Activated T-cell treated with anti-CD3 and anti-CD28 coated beads, Interleukin-2, amount 50 U/mL, for 24 hours (primary cell): ENCODE measurements around the gene C1orf159.
"Not testable (repeated sequence)": the region's sequence is repeated elsewhere in the genome, so short reads cannot be mapped to it uniquely, and the experiment has no call there.

Source experiments
- DNase-seq: peaks from one replicate; pipeline ENCODE4 v3.0.0-alpha.2; 2020
- H3K27ac Mint-ChIP-seq: 2 replicates; pipeline ENCODE4 v1.8.0; 2020; ENCODE audit warnings: mild to moderate bottlenecking, mixed read lengths
- H3K27me3 Mint-ChIP-seq: 2 replicates; pipeline ENCODE4 v1.8.0; 2020; ENCODE audit warnings: mixed read lengths
- H3K36me3 Mint-ChIP-seq: 2 replicates; pipeline ENCODE4 v1.8.0; 2020; ENCODE audit warnings: low read depth, mixed read lengths
- H3K4me1 Mint-ChIP-seq: 2 replicates; pipeline ENCODE4 v1.8.0; 2020; ENCODE audit warnings: low read depth, mixed read lengths
- H3K4me3 Mint-ChIP-seq: 2 replicates; pipeline ENCODE4 v1.8.0; 2020; ENCODE audit warnings: mild to moderate bottlenecking, moderate library complexity, mixed read lengths
- H3K9me3 Mint-ChIP-seq: 2 replicates; pipeline ENCODE4 v1.8.0; 2020; ENCODE audit warnings: mixed read lengths

The C1orf159 gene

DNA sequence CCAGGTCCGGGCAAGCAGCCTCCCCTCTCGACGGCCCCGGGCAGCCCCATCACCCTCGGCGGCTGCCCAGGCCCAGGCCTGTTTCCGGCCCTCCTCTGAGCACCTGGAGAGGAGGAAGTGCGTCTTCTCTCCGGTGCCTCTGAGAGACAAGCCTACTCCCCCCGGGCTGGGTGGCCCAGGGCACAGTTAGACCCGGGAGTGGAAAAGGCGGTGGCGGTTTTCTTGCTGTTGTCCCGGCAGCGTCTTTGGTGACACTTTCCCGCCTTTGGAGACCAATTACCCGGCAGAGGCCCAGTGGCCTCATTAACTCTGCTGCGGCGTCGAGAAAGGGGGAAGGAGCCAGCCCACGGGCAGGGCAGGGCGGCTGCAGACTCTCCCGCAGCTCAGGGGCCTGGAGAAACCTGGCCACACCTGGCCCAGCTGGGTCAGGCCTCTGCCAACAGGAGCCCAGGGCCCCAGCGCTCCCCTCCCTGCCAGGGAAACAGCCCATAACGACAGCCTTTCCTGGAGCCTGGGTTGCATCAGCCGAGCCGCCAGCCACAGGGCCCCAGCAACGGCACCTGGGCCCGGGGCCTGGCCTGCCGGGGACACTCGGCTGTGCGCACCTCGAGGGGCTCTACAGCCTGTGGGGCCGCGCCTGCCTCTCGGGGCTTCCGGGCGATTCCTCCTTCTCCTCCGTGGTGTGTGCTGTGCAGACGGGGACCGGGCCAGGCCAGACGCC, 28.4 kb upstream of the C1orf159 start:
- Mint-ChIP-seq H3K36me3 (no peaks in the 10 kb centered on the region), H3K27ac (peak overlapping the region; percentile 90), H3K4me3 (peak overlapping the region; percentile 33), H3K9me3 (no peaks in the 10 kb centered on the region), H3K27me3 (no peaks in the 10 kb centered on the region), H3K4me1 (peaks cover 21% of the 10 kb centered on the region)
- peak; percentile 79 for DNase-seq

DNA sequence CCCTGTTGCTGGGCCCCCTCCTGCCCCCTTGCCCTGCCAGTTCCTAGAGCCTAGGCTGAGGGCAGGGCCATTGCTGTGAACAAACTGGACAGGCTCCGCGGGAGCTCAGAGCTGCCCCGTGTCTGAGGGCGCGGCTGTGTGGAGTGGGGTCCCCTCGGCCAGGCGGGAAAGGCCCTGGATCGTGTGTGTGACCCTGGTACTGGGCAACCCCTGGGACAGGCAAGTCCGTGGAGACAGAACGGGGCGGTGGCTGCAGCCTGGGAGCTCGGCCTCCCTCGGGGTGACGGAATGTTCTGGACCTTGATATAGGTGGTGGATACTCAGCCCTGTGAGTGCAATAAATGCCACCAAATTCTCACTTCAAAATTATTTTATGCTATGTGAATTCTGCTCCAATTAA, 27.7 kb upstream of the C1orf159 start:
- DNase-seq, result no peak
- H3K9me3 Mint-ChIP-seq, result no peaks in the 10 kb centered on the region
- H3K27ac Mint-ChIP-seq, result peak overlapping the region; percentile 90
- peak overlapping the region; percentile 33 for H3K4me3 Mint-ChIP-seq
- H3K36me3 Mint-ChIP-seq, result no peaks in the 10 kb centered on the region
- H3K27me3 Mint-ChIP-seq, result no peaks in the 10 kb centered on the region
- H3K4me1 Mint-ChIP-seq, result peaks cover 21% of the 10 kb centered on the region

DNA sequence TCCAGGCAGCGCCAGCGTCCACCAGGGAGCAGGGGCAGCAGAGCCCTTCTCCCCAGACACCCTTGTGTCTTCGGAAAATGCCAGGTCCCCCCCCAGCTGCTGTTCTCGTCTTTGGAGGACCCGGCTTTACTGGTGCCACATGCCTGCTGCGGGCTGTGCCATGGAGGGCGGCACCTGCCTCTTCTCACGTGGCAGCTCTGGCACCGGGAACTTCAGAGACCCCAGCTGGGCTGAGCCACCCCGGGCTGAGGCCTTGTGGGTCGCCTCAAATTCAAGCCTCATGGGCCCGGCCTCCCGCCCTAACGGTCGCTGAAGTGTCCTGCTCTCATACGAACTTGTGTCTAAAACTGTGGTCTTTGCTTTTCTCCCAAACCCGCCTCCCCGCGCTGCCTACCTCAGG, 27.0 kb upstream of the C1orf159 start:
- H3K36me3 Mint-ChIP-seq, result no peaks in the 10 kb centered on the region
- no peaks in the 10 kb centered on the region for H3K27me3 Mint-ChIP-seq
- no peak overlapping the region for H3K4me3 Mint-ChIP-seq
- no peak for DNase-seq
- no peak overlapping the region for H3K27ac Mint-ChIP-seq
- H3K4me1 Mint-ChIP-seq, result peaks cover 22% of the 10 kb centered on the region
- H3K9me3 Mint-ChIP-seq, result no peaks in the 10 kb centered on the region

DNA sequence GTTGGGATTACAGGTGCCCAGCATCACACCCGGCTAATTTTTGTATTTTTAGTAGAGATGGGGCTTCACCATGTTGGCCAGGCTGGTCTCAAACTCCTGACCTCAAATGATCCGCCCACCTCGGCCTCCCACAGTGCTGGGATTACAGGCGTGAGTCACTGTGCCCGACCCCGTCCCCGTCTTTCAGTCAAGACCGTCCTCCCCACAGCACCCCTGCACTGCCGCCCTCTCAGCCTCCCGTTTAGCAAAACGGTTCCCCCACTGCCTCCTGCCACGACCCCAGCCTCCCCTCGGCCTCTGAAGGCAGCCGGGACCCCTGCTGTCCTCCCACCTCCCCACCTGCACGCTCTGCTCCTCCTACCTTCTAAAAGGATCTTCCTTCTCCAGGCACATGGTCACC, 26.5 kb upstream of the C1orf159 start:
- H3K27me3 Mint-ChIP-seq, H3K36me3 Mint-ChIP-seq, DNase-seq, H3K4me3 Mint-ChIP-seq, H3K9me3 Mint-ChIP-seq: not testable (repeated sequence)
- Mint-ChIP-seq H3K27ac (peak overlapping the region; percentile 57), H3K4me1 (peaks cover 26% of the 10 kb centered on the region)

DNA sequence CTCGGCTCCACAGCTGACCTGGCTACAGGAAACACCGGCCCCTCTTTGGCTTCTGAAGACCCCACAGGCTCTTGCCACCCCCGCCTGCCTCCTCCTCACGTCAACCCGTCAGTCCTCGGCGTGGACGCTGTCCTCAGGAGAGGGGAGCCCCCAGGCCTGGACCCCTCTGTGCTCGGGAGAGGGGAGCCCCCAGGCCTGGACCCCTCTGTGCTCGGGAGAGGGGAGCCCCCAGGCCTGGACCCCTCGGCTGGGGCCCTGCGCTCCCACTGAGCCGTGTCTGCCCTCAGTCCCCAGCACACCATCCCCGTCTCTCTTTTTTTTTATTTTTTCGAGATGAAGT, 26.0 kb upstream of the C1orf159 start:
- Mint-ChIP-seq H3K27me3 (no peaks in the 10 kb centered on the region), H3K4me3 (no peak overlapping the region), H3K4me1 (peaks cover 27% of the 10 kb centered on the region), H3K36me3 (no peaks in the 10 kb centered on the region), H3K27ac (no peak overlapping the region), H3K9me3 (no peaks in the 10 kb centered on the region)
- no peak for DNase-seq

DNA sequence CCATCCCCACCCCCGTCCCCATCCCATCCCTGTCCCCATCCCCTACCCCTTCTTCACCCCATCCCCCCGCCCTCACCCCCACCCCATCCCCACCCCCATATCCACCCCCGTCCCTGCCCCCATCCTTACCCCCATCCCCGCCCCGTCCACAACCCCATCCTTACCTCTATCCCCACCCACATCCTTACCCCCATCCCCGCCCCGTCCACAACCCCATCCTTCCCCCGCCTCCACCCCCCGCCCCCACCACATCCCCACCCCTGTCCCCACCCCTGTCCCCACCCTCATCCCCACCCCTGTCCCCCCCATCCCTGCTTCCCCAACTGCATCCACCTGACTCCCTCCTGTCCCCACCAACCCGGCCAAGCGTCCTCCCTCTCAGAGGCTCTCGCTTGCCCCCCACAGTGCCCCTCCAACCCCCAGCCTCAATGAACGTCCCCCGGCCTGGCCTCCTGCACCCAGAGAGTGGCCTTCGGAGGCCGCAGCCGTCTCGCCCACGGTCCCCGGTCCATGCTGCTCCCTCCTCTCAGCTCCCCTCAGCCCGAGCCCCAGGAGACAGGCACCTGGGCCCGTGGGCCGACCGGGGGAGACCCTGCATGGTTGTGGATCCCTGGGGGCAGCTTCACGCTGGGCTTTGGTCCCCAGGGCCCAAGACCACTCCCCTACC, 25.5 kb upstream of the C1orf159 start:
- Mint-ChIP-seq H3K4me1 (peaks cover 29% of the 10 kb centered on the region), H3K9me3 (no peaks in the 10 kb centered on the region), H3K27me3 (no peaks in the 10 kb centered on the region), H3K36me3 (no peaks in the 10 kb centered on the region), H3K27ac (no peak overlapping the region), H3K4me3 (no peak overlapping the region)
- DNase-seq, result no peak

DNA sequence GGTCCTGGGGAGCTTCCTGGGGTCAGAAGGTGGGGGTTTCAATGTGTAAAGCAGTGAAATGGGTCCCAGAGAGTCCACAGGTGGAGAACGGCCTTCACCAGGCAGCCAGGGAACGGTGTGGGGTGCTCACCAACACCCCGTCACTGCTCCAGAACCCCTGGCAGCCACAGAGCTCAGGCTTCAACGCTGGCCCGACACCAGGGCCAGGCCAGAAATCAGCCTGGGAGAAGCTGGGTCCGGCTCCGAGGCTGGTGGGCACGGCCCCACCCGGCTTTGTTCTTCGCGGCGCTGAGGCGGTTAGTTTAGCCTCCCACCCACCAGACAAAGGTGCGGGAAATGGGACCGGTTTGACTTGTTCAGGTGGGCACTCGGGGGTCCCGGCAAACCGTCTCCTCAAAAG, 24.8 kb upstream of the C1orf159 start:
- H3K36me3 Mint-ChIP-seq, result no peaks in the 10 kb centered on the region
- DNase-seq, result no peak
- H3K27me3 Mint-ChIP-seq, result no peaks in the 10 kb centered on the region
- H3K27ac Mint-ChIP-seq, result no peak overlapping the region
- no peaks in the 10 kb centered on the region for H3K9me3 Mint-ChIP-seq
- H3K4me1 Mint-ChIP-seq, result peaks cover 30% of the 10 kb centered on the region
- H3K4me3 Mint-ChIP-seq, result no peak overlapping the region

DNA sequence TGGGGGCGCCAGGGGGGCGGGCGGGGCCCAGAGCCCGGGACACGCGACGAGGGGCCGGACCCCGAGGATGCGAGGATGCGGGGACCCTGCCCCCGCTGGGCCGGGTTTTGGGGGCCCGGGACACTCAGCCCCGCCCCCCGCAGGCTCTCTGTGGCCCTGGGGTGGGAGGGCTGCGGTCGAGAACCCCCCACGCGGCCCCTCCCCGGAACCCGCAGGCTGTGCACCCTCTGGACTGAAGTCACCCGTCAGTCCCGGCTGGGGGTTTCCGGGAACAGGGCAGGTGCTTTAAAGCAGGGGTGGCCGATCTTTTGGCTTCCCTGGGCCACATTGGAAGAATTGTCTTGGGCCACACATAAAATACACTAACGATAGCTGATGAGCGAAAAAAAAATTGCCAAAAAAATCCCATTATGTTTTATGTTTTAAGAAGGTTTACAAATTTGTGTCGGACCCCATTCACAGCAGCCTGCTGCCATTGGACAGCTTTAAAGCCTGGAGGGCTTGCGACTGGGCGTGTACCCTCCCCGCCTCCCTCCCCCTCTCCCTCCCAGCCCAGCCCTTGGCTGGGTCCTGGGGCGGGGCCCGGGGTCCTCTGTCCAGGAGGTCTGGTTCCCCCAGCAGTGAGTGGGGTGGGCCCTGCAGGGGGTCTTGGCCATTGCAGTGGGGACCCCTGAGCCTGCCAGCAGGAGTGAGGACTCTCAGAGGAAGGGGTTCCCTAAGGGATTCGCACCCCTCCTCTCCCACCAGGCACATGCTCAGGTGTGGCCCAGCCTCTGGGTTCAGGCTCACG, 21.6 kb upstream of the C1orf159 start:
- H3K4me3 Mint-ChIP-seq, result peak overlapping the region; percentile 54
- no peaks in the 10 kb centered on the region for H3K9me3 Mint-ChIP-seq
- no peaks in the 10 kb centered on the region for H3K27me3 Mint-ChIP-seq
- peaks cover 13% of the 10 kb centered on the region for H3K4me1 Mint-ChIP-seq
- no peaks in the 10 kb centered on the region for H3K36me3 Mint-ChIP-seq
- DNase-seq, result peak; percentile 80
- peak overlapping the region; percentile 91 for H3K27ac Mint-ChIP-seq

DNA sequence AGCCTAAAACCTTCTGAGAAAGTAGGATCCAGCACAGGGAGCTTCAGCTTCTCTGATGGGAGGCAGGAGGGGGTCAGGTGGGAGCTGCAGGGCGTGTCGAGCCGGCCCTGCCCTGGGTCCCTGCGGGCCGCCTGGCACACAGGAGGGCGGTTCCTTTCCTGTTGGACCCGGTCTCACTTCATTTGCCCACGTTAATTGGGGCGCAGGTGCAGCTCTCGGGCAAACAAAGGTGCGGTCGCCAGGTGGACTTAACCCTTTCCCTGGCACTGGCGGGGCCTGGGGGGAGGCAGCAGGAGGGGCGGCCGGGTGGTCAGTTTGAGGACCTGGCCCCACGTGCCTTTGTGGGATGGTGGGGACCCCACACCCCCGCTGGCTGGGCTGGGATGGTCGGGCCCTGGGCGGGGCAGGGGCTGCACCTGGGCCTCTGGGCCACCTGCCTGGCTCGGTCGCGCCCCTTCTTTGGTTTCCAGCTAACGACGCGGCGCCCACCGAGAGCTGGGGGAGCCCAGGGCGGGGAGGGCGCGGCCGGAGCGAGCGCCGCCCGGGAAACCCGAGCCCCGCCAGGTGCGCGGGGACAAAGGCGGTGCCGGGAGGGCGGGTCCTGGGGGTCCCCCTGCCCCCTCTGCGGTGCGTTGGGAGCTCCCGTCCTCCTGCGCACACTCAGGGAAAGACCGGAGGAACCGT, 20.8 kb upstream of the C1orf159 start:
- Mint-ChIP-seq H3K36me3 (no peaks in the 10 kb centered on the region), H3K27ac (no peak overlapping the region), H3K27me3 (no peaks in the 10 kb centered on the region), H3K9me3 (no peaks in the 10 kb centered on the region), H3K4me3 (no peak overlapping the region), H3K4me1 (peaks cover 9% of the 10 kb centered on the region)
- no peak for DNase-seq

DNA sequence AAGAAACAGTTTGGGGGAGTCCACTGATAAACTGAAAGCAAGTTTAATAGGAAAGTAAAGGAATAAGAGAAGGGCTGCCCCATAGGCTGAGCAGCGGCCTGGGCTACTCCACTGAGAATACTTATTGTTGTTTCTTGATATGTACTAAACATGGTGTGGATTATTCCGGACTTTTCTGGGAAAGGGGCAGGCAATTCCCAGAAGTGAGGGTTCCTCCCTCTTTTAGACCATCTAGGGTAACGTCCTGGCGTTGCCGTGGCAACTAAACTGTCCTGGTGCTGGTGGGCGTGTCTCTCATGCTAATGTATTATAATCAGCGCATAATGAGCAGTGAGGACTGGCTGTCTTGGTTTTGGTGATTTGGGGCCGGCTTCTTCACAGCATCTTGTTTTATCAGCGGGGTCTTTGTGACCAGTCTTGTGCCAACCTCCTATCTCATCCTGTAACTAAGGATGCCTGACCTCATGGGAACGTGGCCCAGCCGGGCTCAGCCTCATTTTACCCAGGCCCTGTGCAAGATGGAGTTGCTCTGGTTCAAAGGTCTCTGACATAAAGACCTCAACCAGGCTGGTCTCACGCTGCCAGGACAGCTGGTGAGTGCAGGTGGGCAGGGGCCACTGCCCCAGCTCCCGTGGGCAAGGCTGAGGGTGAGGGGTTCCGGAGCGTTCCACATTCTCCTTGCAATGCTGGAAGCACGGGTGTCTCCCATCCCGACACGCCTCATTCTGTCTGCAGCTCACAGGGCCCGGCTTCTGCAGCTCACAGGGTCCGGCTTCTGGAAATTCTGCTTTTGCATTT, 19.6 kb upstream of the C1orf159 start:
- Mint-ChIP-seq H3K27me3 (no peaks in the 10 kb centered on the region), H3K4me1 (peaks cover 9% of the 10 kb centered on the region), H3K27ac (no peak overlapping the region), H3K4me3 (no peak overlapping the region), H3K9me3 (no peaks in the 10 kb centered on the region), H3K36me3 (no peaks in the 10 kb centered on the region)
- no peak for DNase-seq

DNA sequence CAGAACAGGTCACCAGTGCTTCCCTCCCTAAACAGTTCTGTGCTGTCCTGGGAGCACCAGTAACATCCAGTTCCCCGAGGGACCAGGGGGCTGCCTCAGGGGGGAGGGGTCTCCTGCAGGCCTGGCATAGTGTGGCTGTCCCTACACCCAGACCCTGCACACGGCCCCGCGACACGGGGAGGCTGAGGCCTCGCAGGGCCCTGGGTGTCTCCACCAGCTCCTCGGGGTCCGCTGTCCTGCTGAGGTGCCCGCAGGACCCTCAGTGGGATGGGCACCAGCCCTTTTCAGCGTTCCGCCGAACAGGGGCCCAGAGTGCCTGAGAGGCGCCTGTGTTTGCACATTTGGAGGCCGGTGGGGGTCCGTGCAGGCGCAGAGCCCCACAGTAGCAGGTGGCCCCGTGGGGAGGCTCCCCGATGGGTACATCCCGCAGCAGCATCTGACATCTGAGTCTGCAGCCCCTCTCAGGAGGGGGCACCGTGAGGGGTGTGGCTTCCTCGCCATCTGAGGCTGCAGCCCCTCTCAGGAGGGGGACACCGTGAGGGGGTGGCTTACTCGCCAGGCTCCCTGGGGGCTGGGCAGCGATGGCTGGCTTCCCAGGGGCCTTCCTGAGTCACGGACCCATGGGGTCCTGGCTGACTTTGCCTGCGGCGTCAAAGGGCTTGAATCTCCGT, 18.5 kb upstream of the C1orf159 start:
- Mint-ChIP-seq H3K36me3 (no peaks in the 10 kb centered on the region), H3K27me3 (no peaks in the 10 kb centered on the region), H3K4me1 (peaks cover 9% of the 10 kb centered on the region), H3K9me3 (no peaks in the 10 kb centered on the region), H3K4me3 (no peak overlapping the region), H3K27ac (no peak overlapping the region)
- no peak for DNase-seq

DNA sequence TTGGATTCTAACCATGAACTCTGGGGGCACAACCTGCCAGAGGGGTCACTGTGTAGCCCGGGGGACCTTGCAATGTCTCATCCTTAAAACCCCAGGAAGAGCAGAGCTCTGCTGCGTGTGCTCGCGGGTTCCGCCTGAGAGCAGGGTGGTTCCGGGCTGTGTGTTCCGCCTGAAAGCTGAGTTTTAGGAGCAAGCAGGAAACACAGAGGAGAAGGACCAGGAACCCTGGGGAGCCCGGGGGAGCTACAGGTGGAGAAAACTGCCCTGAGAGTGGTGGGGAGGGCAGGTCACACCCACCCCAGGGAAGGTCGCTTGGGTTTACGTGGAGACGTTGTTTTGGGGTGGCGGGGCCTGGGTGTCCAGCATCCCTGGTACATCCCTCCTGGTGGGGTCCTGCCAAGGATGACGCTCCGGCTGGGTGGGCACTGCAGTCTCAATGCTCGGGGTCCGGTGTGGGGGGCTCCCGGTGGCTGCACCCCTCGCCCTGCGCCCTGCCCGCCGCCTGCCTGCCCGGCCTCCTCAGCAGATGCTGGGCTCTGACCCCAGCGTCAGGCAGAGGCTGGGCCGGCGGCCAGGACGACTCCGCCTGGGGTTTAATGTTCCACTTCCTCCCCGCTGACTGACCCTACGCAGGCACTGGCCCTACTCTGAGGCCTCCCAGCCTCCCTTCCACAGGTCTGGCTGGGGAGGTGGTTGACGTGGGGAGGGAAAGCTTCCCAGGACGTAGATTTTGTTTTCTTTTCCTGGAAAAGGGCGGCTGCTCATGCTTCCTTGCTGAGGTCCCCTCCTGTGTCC, 17.3 kb upstream of the C1orf159 start:
- H3K9me3 Mint-ChIP-seq, result no peaks in the 10 kb centered on the region
- H3K27ac Mint-ChIP-seq, result no peak overlapping the region
- no peak for DNase-seq
- H3K4me3 Mint-ChIP-seq, result no peak overlapping the region
- H3K36me3 Mint-ChIP-seq, result no peaks in the 10 kb centered on the region
- peaks cover 9% of the 10 kb centered on the region for H3K4me1 Mint-ChIP-seq
- H3K27me3 Mint-ChIP-seq, result no peaks in the 10 kb centered on the region
